GM12872 (cell line): ENCODE data around the gene BEND5.

Source experiments
- TF ChIP-seq, protein P1 (sequence below): IDR thresholded peaks from 3 replicates; pipeline ENCODE4 v1.5.1; 2011; ENCODE audit warnings: low read depth, mild to moderate bottlenecking, low read length, moderate library complexity; ENCODE audit not compliant: insufficient read depth

BEND5 gene

DNA sequence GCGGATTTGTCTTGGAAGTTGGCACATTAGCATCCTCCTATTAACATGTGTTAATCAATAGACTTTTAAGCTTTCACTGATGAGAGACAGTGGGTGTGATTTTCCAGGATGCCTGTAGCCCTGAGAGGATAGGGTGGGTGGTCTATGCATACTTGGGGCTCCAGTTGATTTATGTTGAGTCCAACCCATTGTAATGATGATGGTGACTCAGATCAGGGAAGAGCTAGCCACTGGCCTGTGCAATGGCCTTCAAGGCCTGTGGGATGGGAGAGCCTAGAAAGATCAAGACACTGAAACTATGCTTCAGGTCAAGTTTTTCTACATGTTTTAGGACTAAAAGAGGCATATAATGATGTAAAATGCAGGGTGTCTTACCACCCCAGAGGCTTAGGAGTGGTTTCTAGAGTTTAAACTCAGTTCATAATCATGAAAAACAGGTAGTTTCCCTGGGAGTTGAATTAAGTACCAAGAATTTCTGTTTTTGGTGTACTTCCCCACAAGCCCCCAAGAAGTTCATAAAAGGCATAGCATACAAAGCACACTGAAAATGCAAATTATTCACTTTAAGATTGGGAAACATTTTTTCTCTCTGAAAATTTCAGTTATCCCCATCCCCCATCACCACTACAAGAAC is 19.9 kb downstream of the BEND5 start:
- TF ChIP-seq, protein P1, sequence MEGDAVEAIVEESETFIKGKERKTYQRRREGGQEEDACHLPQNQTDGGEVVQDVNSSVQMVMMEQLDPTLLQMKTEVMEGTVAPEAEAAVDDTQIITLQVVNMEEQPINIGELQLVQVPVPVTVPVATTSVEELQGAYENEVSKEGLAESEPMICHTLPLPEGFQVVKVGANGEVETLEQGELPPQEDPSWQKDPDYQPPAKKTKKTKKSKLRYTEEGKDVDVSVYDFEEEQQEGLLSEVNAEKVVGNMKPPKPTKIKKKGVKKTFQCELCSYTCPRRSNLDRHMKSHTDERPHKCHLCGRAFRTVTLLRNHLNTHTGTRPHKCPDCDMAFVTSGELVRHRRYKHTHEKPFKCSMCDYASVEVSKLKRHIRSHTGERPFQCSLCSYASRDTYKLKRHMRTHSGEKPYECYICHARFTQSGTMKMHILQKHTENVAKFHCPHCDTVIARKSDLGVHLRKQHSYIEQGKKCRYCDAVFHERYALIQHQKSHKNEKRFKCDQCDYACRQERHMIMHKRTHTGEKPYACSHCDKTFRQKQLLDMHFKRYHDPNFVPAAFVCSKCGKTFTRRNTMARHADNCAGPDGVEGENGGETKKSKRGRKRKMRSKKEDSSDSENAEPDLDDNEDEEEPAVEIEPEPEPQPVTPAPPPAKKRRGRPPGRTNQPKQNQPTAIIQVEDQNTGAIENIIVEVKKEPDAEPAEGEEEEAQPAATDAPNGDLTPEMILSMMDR: no peak

DNA sequence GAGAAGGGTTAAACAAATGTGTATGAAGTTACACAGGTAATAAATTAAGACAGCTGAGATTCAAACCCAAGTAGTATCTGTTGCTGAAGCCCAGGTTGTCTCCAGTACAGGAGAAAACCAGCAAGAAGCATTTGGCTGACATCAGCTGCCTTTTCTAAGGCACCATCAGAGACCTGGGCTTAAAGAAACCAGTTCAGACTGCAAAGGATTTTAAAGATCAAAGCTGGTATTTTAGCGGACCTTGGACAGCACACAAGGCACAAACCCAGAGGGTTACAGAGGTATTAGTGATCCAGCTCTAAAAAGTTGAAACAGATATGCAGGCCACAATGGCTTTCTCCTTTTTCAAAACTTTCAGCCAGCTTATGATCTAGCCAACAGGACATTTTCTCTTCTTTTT is 23.4 kb downstream of the BEND5 start:
- TF ChIP-seq, protein P1: no peak

DNA sequence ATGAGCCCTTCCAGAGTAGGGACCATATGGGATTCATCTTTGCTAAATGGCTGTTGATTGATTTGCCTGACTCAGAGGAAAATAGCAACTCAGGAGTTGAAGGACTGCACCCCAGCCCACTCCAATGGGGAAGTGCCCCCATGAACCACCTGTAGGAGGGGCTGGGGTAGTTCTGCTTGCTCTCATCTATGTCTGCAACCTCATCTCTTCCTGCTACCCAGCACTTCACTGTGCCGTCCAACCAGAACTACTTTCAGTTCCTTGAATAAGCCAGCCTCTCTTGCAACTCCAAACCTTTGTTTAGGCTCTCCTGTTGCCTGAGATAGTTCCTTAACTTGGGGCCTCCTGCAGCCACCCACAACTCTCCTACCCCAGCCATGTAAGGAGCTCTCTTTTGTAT is 26.6 kb downstream of the BEND5 start:
- TF ChIP-seq, protein P1: no peak

DNA sequence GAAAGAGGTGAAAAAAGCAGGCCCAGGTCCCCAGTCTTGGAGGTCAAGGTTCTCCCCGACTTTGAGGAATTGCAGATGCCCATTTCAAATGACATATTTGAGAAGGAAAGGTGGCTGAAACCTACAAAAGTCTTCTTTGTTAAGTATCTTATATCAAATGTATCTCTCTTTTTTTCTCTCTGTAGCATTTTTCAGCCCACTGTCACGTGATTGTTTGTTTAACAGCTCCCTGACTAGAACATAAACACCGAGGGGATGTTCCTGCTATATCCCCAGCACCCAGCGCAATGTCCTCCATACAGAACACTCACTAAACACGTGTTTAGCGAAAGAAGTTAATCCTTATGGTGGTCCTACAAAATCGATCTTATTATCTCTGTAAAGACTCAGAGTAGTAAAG is 27.6 kb downstream of the BEND5 start:
- TF ChIP-seq, protein P1: no peak

DNA sequence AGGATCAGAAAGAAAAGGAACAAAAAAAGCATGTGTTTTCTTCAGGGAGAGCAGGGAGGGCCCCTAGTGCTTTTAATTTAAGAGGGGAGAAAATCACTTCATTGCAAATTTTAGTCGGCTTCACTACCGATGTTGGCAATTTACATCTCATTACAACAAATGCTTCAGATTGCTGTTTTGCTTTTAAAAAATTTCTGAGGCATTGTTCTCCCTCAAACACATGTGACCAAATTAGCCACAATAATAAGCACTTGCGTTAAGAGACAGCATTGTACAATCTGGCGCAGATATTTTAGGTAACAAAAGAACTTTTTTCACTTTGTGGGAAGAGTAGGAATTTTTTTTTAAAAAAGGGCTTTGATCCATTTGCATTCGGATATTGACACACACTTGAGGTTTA is 29.8 kb downstream of the BEND5 start:
- TF ChIP-seq, protein P1: no peak

DNA sequence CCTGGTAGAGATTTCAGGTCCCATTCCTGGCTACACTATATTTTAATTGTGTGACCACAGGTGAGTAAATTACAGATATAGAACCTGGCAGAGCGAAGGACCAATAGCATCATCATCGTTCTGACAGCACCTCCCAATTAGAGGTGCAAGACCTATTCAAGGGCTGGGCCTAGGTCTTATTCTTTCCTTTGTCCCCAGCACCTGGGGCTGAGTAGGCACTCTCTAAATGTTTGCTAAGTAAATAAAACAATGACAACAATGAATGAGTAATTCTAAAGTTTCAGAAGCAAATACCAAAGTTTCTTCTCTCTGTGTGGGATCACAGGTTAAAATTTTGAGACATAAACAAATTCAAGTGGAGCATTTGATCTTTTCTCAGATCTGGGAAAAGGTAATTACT is 32.7 kb downstream of the BEND5 start:
- TF ChIP-seq, protein P1: no peak

DNA sequence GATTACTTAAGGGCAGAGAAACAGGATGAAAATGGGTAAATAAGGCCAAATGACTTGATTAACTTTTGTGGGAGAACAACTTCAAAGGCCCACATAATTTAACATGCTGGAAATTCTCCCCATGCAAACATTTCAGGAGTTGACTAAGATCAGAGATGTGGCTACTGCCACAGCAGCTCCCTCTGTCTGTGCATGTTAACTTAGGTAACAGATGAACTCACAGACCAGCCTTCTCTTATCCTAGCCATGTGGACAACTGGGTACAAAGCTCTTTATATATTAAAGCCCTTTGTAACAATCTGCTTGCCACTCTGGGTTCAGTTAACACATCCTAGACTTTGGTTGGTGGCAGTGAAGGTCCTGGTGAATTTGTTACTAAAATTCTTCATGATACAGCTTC is 33.2 kb downstream of the BEND5 start:
- TF ChIP-seq, protein P1: no peak
